Ovary (tissue), 9 donors: Measurements from ENCODE around the gene GPS1. TPM values are rescaled to one million over a fixed set of nuclear protein-coding genes. Genes with fewer than 3 reads are reported as not detected.

ENCODE experiments used
- DNase-seq, 5 donors: peaks; one replicate each; pipeline ENCODE4 v3.0.0-alpha.2; 2019 to 2020
- H3K27ac ChIP-seq, 2 donors: fragments of 200-600 bp; one replicate each; pipeline versions ENCODE4 v1.5.1 to v1.8.0; 2019 to 2022
- H3K27me3 ChIP-seq: fragments of 200-600 bp; one replicate; pipeline ENCODE4 v1.8.0; 2022
- H3K36me3 ChIP-seq: fragments of 200-600 bp; sonication (generic); one replicate; pipeline ENCODE4 v1.5.1; 2019
- H3K4me1 ChIP-seq: one replicate; pipeline ENCODE4 v1.8.1; 2013; ENCODE audit warnings: mild to moderate bottlenecking, moderate library complexity; ENCODE audit not compliant: insufficient read depth
- H3K4me3 ChIP-seq: fragments of 200-600 bp; sonication (generic); one replicate; pipeline ENCODE4 v1.5.1; 2017
- H3K9me3 ChIP-seq, 2 donors: fragments of 200-600 bp in 1 of 2; sonication (generic) in 1 of 2; one replicate each; pipeline versions ENCODE4 v1.5.1 to v1.8.1; 2013 to 2019; ENCODE audit warnings: mild to moderate bottlenecking in 1 of 2, moderate library complexity in 1 of 2
- CTCF ChIP-seq, 3 donors: fragments of 450-650 bp in 2 of 3; fragments of 200-600 bp in 1 of 3; IDR thresholded peaks; one replicate each; pipeline versions ENCODE4 v1.5.1 to v1.8.0; 2016 to 2022; ENCODE audit warnings: antibody characterized with exemption in 3 of 3, mild to moderate bottlenecking in 1 of 3
- EP300 ChIP-seq: sonication (generic); formaldehyde crosslinking; IDR thresholded peaks from one replicate; pipeline ENCODE4 v1.6.1; 2017; ENCODE audit warnings: antibody characterized with exemption
- POLR2A ChIP-seq: fragments of 450-650 bp; IDR thresholded peaks from one replicate; pipeline ENCODE4 v1.6.1; 2017; ENCODE audit warnings: antibody characterized with exemption, mild to moderate bottlenecking, moderate library complexity
- WGBS, 3 donors: extraction: QIAGEN DNeasy Blood & Tissue Kit in 1 of 3; methylation state at CpG; one replicate each; pipeline versions ENCODE4 v1.1.5 to v1.1.7; 2013 to 2017; 5-methylcytosine and 5-hydroxymethylcytosine counted together
- intact Hi-C, 4 donors: fragments of 100-400 bp; cut with DNase I; formaldehyde crosslinking; loops; one replicate each; pipeline versions ENCODE4 v1.11.0 to v1.15.1; 2022 to 2023
- polyA plus RNA-seq, 2 donors: library from polyadenylated mRNA; stranded (reverse); fragments of 200-250 nt in 1 of 2; fragments of 350-450 nt in 1 of 2; fragmentation: Illumina TruSeq in 1 of 2; extraction: RNeasy Lipid Tissue Mini Kit (QIAGEN cat#74804) in 1 of 2; gene quantifications; one replicate each; pipeline ENCODE4 v1.2.3, GENCODE V29; 2013 to 2014
- total RNA-seq, 7 donors: library from RNA; depleted of rRNA in 2 of 7; stranded (reverse); fragments of >200 nt in 2 of 7; fragmentation: NEBNext Ultra II Directional in 3 of 7; extraction: Animal tissue kit (Norgen Biotek cat#: 25700) in 3 of 7; gene quantifications; one replicate each; pipeline versions ENCODE4 v1.1.0 to v1.2.4, GENCODE V29; 2016 to 2023
- donor health status: DM: no; HTN: no; CAD: no; lungs with moderate emphysema.
- donor health status: DM: no; HTN: no; CAD: no.
- donor health status: Bipolar disorder and iron deficiency.
- donor health status: DM: yes; HTN: yes; CAD: no.
- donor health status: DM: no; HTN: no; CAD: no.
- donor health status: DM: yes; HTN: yes; CAD: no.

The GPS1 gene
- total and polyA plus RNA-seq, 9 donors, result 12.4 to 96.2 (median 77.8) TPM

- TF ChIP-seq EP300 (no peak), POLR2A (no peak), CTCF (IDR thresholded peaks at IDR 0.05) (peak; percentile 86 to 97 (median 96))
- Histone ChIP-seq H3K9me3 (no peaks in the 10 kb centered on the region), H3K4me1 (peaks cover 3% of the 10 kb centered on the region), H3K4me3 (peak overlapping the region; percentile 45), H3K27me3 (no peaks in the 10 kb centered on the region), H3K36me3 (no peaks in the 10 kb centered on the region), H3K27ac (peak overlapping the region in 1 of 2 donors; percentile 23)
- DNase-seq, result peak; percentile 77 to 90 (median 85)
- intact Hi-C loops, result loop anchor here (2.0 to 5.0 kb wide), 4 partner anchors 122 to 127 kb away; no protein-coding TSS in a partner anchor
- WGBS, 3 donors, result 1 to 2% (median 1%) methylated on average over 43 to 94 of the region's 94 CpGs
These were observed 21.0 kb upstream of the GPS1 start for GRCh38 chr17:82030470-82031302.

GRCh38 chr17:82031303-82031884 is 20.3 kb upstream of the GPS1 start, which contains the start of gene RAC3:
RAC3 (plus strand) TSS chr17:82031678; CDS start chr17:82031762, 84 bp downstream.
- intact Hi-C loops, result loop anchor here (2.0 to 5.0 kb wide), 4 partner anchors 121 to 126 kb away; no protein-coding TSS in a partner anchor
- TF ChIP-seq EP300, result no peak
- no peak for TF ChIP-seq CTCF (IDR thresholded peaks at IDR 0.05)
- TF ChIP-seq POLR2A, result no peak
- no peak for DNase-seq
- 0% methylated on average over 20 to 93 of the region's 96 CpGs; no CpG with 5 or more reads in 1 of the 3 donors for WGBS, 3 donors
- no peaks in the 10 kb centered on the region for H3K36me3 ChIP-seq
- H3K9me3 ChIP-seq, result no peaks in the 10 kb centered on the region
- H3K4me3 ChIP-seq, result peak within 1 kb of the TSS; percentile 45
- H3K27me3 ChIP-seq, result no peaks in the 10 kb centered on the region
- H3K27ac ChIP-seq, result peak within 1 kb of the TSS in 1 of 2 donors; percentile 23
- peaks cover 7% of the 10 kb centered on the region for H3K4me1 ChIP-seq

GRCh38 chr17:82031885-82032627 is 19.6 kb upstream of the GPS1 start:
- no peak for TF ChIP-seq EP300
- TF ChIP-seq CTCF (IDR thresholded peaks at IDR 0.05), result peak in 1 of 3 donors; percentile 11
- TF ChIP-seq POLR2A, result no peak
- Histone ChIP-seq H3K4me3 (no peak overlapping the region), H3K27me3 (no peaks in the 10 kb centered on the region), H3K4me1 (peaks cover 11% of the 10 kb centered on the region), H3K9me3 (no peaks in the 10 kb centered on the region), H3K36me3 (no peaks in the 10 kb centered on the region), H3K27ac (no peak overlapping the region)
- no peak for DNase-seq
- 6 to 12% (median 12%) methylated on average over 26 to 59 of the region's 59 CpGs for WGBS, 3 donors
- intact Hi-C loops, result loop anchor here (2.0 to 5.0 kb wide), 4 partner anchors 120 to 125 kb away; no protein-coding TSS in a partner anchor
